Ascending aorta (tissue), 2 donors: ENCODE results near the gene HSP90AB1. TPM values are rescaled to one million over a fixed set of nuclear protein-coding genes. Genes with fewer than 3 reads are reported as not detected.

ENCODE experiments used
- DNase-seq, 2 donors: peaks; one replicate each; pipeline ENCODE4 v3.0.0-alpha.2; 2019; ENCODE audit warnings: low spot score in 2 of 2
- H3K27ac ChIP-seq, 2 donors: fragments of 200-600 bp; sonication (generic); one replicate each; pipeline ENCODE4 v1.5.1; 2016 to 2017; ENCODE audit warnings: mild to moderate bottlenecking in 1 of 2
- H3K27me3 ChIP-seq: fragments of 200-600 bp; sonication (generic); one replicate; pipeline ENCODE4 v1.5.1; 2017
- H3K36me3 ChIP-seq, 2 donors: fragments of 200-600 bp; sonication (generic); one replicate each; pipeline ENCODE4 v1.5.1; 2016
- H3K4me1 ChIP-seq, 2 donors: fragments of 200-600 bp; sonication (generic); one replicate each; pipeline ENCODE4 v1.5.1; 2016 to 2017; ENCODE audit warnings: mild to moderate bottlenecking in 1 of 2
- H3K4me3 ChIP-seq, 2 donors: fragments of 200-600 bp; sonication (generic); one replicate each; pipeline ENCODE4 v1.5.1; 2016 to 2017; ENCODE audit warnings: mild to moderate bottlenecking in 1 of 2
- H3K9me3 ChIP-seq, 2 donors: fragments of 200-600 bp; sonication (generic); one replicate each; pipeline ENCODE4 v1.5.1; 2016
- CTCF ChIP-seq, 3 experiments: fragments of 200-600 bp in 2 of 3; fragments of 450-650 bp in 1 of 3; sonication (generic) in 2 of 3; IDR thresholded peaks; one replicate each; pipeline ENCODE4 v1.5.1; 2016 to 2019; ENCODE audit warnings: antibody characterized with exemption in 3 of 3, mild to moderate bottlenecking in 1 of 3, moderate library complexity in 1 of 3
- intact Hi-C: fragments of 100-400 bp; cut with DNase I; formaldehyde crosslinking; loops from one replicate; pipeline ENCODE4 v1.15.1; 2023
- total RNA-seq: library from RNA; depleted of rRNA; stranded (reverse); fragments of >200 nt; gene quantifications from one replicate; pipeline ENCODE4 v1.1.0, GENCODE V29; 2016

HSP90AB1 gene
- total RNA-seq, 1 donor from 2014 or later: 354 TPM

GRCh38 chr6:44260451-44261297 is 13.8 kb downstream of the HSP90AB1 start:
- Histone ChIP-seq H3K4me1 (peaks cover 15 to 37% of the 10 kb centered on the region in 2 donors), H3K27ac (no peak overlapping the region), H3K4me3 (no peak overlapping the region), H3K9me3 (no peaks in the 10 kb centered on the region), H3K27me3 (no peaks in the 10 kb centered on the region), H3K36me3 (peaks cover 0 to 3% of the 10 kb centered on the region in 2 donors)
- DNase-seq: no peak
- intact Hi-C loops: no loop called here
- TF ChIP-seq CTCF (IDR thresholded peaks at IDR 0.05): no peak

GRCh38 chr6:44261581-44261980 is 14.7 kb downstream of the HSP90AB1 start:
- H3K4me1 ChIP-seq: peaks cover 15 to 32% of the 10 kb centered on the region in 2 donors
- no peak overlapping the region for H3K27ac ChIP-seq
- no peak overlapping the region for H3K4me3 ChIP-seq
- H3K36me3 ChIP-seq: peaks cover 0 to 3% of the 10 kb centered on the region in 2 donors
- intact Hi-C loops: no loop called here
- DNase-seq: no peak
- H3K27me3 ChIP-seq: no peaks in the 10 kb centered on the region
- TF ChIP-seq CTCF (IDR thresholded peaks at IDR 0.05): no peak
- H3K9me3 ChIP-seq: no peaks in the 10 kb centered on the region

- H3K27me3 ChIP-seq: no peaks in the 10 kb centered on the region
- DNase-seq: no peak
- H3K36me3 ChIP-seq: peaks cover 0 to 3% of the 10 kb centered on the region in 2 donors
- H3K9me3 ChIP-seq: no peaks in the 10 kb centered on the region
- H3K4me3 ChIP-seq: peak overlapping the region in 1 of 2 donors; percentile 73
- intact Hi-C loops: no loop called here
- no peak overlapping the region for H3K27ac ChIP-seq
- no peak for TF ChIP-seq CTCF (IDR thresholded peaks at IDR 0.05)
- H3K4me1 ChIP-seq: peaks cover 15 to 29% of the 10 kb centered on the region in 2 donors
Observed at GRCh38 chr6:44262467-44263353, 15.8 kb downstream of the HSP90AB1 start.

- no peak for DNase-seq
- Histone ChIP-seq H3K4me1 (peaks cover 15 to 29% of the 10 kb centered on the region in 2 donors), H3K36me3 (peaks cover 0 to 3% of the 10 kb centered on the region in 2 donors), H3K27ac (no peak overlapping the region), H3K27me3 (no peaks in the 10 kb centered on the region), H3K4me3 (peak overlapping the region; percentile 69 to 73), H3K9me3 (no peaks in the 10 kb centered on the region)
- intact Hi-C loops: no loop called here
- TF ChIP-seq CTCF (IDR thresholded peaks at IDR 0.05): no peak
Observed at GRCh38 chr6:44263354-44264100, 16.6 kb downstream of the HSP90AB1 start.
